DOHH2 (cell line): ENCODE results near the gene DDX21.

ENCODE experiments used
- H3F3A ChIP-seq: fragments of 200-600 bp; sonication (generic), shearing (Covaris generic); 2 replicates; pipeline ENCODE4 v1.6.0; 2016; ENCODE audit warnings: antibody characterized with exemption, mild to moderate bottlenecking; ENCODE audit not compliant: control insufficient read depth, insufficient read depth
- H3K27ac ChIP-seq: fragments of 200-600 bp; sonication (generic); 2 replicates; pipeline ENCODE4 v1.5.1; 2014; ENCODE audit warnings: low read depth, mild to moderate bottlenecking, low read length, moderate library complexity
- H3K27me3 ChIP-seq: fragments of 200-600 bp; sonication (generic); 2 replicates; pipeline ENCODE4 v1.6.1; 2014; ENCODE audit warnings: mild to moderate bottlenecking, low read length, mixed read lengths; ENCODE audit not compliant: control insufficient read depth
- H3K36me3 ChIP-seq: fragments of 200-600 bp; sonication (generic); 2 replicates; pipeline ENCODE4 v1.6.1; 2014; ENCODE audit warnings: mild to moderate bottlenecking, low read length, moderate library complexity, mixed read lengths; ENCODE audit not compliant: control insufficient read depth
- H3K4me1 ChIP-seq: fragments of 200-600 bp; sonication (generic); 2 replicates; pipeline ENCODE4 v1.6.1; 2014; ENCODE audit warnings: mild to moderate bottlenecking, low read length, mixed read lengths; ENCODE audit not compliant: control insufficient read depth
- H3K4me2 ChIP-seq: fragments of 200-600 bp; sonication (generic); 2 replicates; pipeline ENCODE4 v1.6.0; 2014; ENCODE audit warnings: mild to moderate bottlenecking, low read length, moderate library complexity
- H3K4me3 ChIP-seq: fragments of 200-600 bp; sonication (generic); 2 replicates; pipeline ENCODE4 v1.5.1; 2014; ENCODE audit warnings: mild to moderate bottlenecking, low read length, mixed read lengths
- H3K79me2 ChIP-seq: fragments of 200-600 bp; sonication (generic); 2 replicates; pipeline ENCODE4 v1.6.1; 2014; ENCODE audit warnings: mild to moderate bottlenecking, low read length, mixed read lengths; ENCODE audit not compliant: control insufficient read depth
- H3K9me2 ChIP-seq: fragments of 200-600 bp; sonication (generic); replicated peaks from 2 replicates; pipeline ENCODE4 v1.6.1; 2014; ENCODE audit warnings: mild to moderate bottlenecking, low read length, mixed read lengths; ENCODE audit not compliant: control insufficient read depth
- H3K9me3 ChIP-seq: fragments of 200-600 bp; sonication (generic); 2 replicates; pipeline ENCODE4 v1.6.1; 2014; ENCODE audit warnings: antibody characterized with exemption, low read length, mixed read lengths; ENCODE audit not compliant: control insufficient read depth, insufficient read depth
- H4K20me1 ChIP-seq: fragments of 200-600 bp; sonication (generic); 2 replicates; pipeline ENCODE4 v1.6.0; 2014; ENCODE audit warnings: low read depth, mild to moderate bottlenecking, antibody characterized with exemption, low read length, moderate library complexity; ENCODE audit not compliant: control insufficient read depth, insufficient read depth
- EZH2phosphoT487 ChIP-seq: fragments of 200-600 bp; sonication (generic); IDR thresholded peaks from 2 replicates; pipeline ENCODE4 v1.6.1; 2017; ENCODE audit warnings: borderline replicate concordance, mild to moderate bottlenecking, antibody characterized with exemption, low read length, moderate library complexity, mixed read lengths
- TF ChIP-seq, protein P1 (sequence below): fragments of 200-600 bp; sonication (generic); IDR thresholded peaks from one replicate; pipeline ENCODE4 v1.5.1; 2014; ENCODE audit warnings: antibody characterized with exemption, mild to moderate bottlenecking, low read depth, low read length; ENCODE audit not compliant: poor library complexity, severe bottlenecking

DDX21 gene

DNA sequence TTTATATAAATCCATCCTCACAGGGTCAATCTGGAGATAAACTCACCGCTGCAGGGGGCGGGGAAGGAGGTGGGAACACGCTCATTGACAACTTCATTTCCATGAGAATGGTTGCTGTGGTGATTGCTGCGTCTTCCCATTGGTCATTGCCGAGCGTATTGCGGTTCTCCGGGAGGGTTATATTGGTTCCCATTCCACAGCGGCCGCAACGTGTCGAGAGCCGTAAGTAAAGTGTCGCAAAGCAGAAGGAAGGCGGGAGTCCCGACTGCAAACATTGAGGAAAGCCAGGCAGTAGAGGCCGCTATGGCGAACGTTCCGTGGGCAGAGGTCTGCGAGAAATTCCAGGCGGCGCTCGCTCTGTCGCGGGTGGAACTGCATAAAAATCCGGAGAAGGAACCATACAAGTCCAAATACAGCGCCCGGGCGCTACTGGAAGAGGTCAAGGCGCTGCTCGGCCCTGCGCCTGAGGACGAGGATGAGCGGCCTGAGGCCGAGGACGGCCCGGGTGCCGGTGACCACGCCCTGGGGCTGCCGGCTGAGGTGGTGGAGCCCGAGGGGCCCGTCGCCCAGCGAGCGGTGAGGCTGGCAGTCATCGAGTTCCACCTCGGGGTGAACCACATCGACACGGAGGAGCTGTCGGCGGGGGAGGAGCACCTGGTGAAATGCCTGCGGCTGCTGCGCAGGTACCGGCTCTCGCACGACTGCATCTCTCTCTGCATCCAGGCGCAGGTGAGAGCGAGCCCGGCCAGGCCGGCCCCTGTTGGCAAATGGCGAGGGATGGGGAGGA lies 32.8 kb downstream of the DDX21 start, which contains the start of gene KIFBP:
TSS of gene KIFBP (plus strand) at position 274 of the 787 bp plus-strand sequence. CDS start at position 304, 30 bp downstream.
- Histone ChIP-seq H3K4me1 (peaks cover 19% of the 10 kb centered on the region), H3K27me3 (no peaks in the 10 kb centered on the region), H3K9me3 (no peaks in the 10 kb centered on the region), H3K9me2 (no peaks in the 10 kb centered on the region), H3K4me3 (peak within 1 kb of the TSS; percentile 91), H3F3A (peaks cover 40% of the 10 kb centered on the region), H4K20me1 (no peaks in the 10 kb centered on the region; the same call in 1 of the 2 replicates), H3K4me2 (peak within 1 kb of the TSS; percentile 90), H3K79me2 (peaks cover 42% of the 10 kb centered on the region), H3K27ac (no peak within 1 kb of the TSS), H3K36me3 (peaks cover 26% of the 10 kb centered on the region)
- TF ChIP-seq, protein P1, sequence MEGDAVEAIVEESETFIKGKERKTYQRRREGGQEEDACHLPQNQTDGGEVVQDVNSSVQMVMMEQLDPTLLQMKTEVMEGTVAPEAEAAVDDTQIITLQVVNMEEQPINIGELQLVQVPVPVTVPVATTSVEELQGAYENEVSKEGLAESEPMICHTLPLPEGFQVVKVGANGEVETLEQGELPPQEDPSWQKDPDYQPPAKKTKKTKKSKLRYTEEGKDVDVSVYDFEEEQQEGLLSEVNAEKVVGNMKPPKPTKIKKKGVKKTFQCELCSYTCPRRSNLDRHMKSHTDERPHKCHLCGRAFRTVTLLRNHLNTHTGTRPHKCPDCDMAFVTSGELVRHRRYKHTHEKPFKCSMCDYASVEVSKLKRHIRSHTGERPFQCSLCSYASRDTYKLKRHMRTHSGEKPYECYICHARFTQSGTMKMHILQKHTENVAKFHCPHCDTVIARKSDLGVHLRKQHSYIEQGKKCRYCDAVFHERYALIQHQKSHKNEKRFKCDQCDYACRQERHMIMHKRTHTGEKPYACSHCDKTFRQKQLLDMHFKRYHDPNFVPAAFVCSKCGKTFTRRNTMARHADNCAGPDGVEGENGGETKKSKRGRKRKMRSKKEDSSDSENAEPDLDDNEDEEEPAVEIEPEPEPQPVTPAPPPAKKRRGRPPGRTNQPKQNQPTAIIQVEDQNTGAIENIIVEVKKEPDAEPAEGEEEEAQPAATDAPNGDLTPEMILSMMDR, result peak; percentile 58
- TF ChIP-seq EZH2phosphoT487, result no peak

DNA sequence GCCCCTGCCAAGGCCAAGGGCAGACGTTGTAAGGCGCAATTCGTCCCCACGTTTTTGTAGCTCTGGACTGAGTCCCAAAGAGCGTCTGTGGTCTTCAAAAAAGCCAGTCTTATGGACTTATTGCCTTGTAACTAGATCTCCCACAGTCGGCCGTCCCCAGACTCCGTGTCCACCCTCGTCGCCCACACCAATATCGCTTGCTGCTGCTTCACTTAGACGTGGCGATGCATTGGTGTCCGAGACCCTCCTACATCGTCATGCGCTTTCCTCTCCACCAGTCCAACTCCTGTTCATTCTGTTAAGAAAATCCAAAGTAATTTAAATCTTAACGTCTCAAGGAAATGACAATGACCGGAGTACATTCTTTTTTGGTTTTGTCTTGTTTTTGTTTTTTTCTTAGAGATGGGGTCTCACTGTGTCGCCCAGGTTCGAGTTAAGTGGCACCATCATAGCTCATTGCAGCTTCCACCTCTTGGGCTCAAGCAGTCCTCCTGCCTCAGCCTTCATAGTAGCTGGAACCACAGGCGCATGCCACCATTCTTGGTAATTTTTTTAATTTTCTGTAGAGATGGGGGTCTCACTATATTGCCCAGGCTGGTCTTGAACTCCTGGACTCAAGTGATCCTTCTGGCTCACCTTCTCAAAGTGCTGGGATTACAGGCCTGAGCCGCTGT lies 33.5 kb downstream of the DDX21 start:
- H3K4me1 ChIP-seq, result peaks cover 19% of the 10 kb centered on the region
- peak overlapping the region; percentile 91 for H3K4me3 ChIP-seq
- H3K27ac ChIP-seq, result no peak overlapping the region
- no peaks in the 10 kb centered on the region for H3K9me3 ChIP-seq
- peaks cover 46% of the 10 kb centered on the region for H3K79me2 ChIP-seq
- H3K4me2 ChIP-seq, result peak overlapping the region; percentile 90
- peaks cover 19% of the 10 kb centered on the region for H3K36me3 ChIP-seq
- H3K27me3 ChIP-seq, result no peaks in the 10 kb centered on the region
- peaks cover 33% of the 10 kb centered on the region for H3F3A ChIP-seq
- H3K9me2 ChIP-seq, result no peaks in the 10 kb centered on the region
- TF ChIP-seq, protein P1, result no peak
- no peak for TF ChIP-seq EZH2phosphoT487
- H4K20me1 ChIP-seq, result no peaks in the 10 kb centered on the region; the same call in 1 of the 2 replicates

DNA sequence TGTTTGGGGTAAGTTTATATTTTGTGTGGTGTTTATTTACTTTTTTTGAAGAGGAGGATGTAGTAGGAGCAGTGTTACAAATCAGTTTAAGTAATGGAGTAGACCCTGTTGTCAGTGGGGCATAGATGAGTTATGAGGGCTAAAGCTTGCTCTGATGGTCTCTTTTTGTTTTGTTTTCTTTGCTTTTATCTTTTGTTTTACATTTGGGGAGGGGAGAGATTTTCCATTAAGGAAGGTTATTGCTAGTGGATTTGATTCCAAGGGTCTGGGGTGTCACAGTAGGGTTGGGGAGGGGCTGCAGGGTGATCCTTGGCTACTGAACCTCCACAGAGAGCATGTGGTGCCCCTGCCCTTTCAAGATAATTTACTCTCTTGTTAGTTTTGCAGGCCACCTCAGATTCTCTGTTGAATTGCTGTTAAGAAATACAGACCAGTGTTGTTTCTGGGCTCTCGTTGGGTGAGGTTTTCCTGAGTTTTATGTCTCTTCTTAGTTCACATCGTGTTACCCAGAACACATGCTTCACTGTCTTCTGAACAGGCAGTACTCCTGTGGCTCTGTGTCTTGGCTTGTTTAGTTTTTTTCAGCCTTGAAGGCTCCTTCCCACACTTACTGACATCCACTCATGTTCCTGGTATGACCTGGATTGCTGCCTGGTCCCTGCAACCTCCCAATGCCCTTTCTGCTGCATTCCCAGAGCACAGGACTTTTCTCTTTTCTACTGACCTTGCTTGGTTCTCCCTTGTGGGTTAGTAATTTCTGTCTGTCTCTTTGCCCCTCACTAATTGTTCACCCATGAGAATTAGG lies 36.9 kb downstream of the DDX21 start:
- no peak overlapping the region for H3K4me3 ChIP-seq
- H3K79me2 ChIP-seq, result peaks cover 62% of the 10 kb centered on the region
- H3K27ac ChIP-seq, result no peak overlapping the region

More for the DNA sequence above, 36.9 kb downstream of the DDX21 start:
- H3K9me3 ChIP-seq, result no peaks in the 10 kb centered on the region
- H3K27me3 ChIP-seq, result no peaks in the 10 kb centered on the region
- no peak for TF ChIP-seq EZH2phosphoT487
- TF ChIP-seq, protein P1, result no peak
- no peak overlapping the region for H3K4me2 ChIP-seq
- H3K9me2 ChIP-seq, result no peaks in the 10 kb centered on the region
- peaks cover 3% of the 10 kb centered on the region; the same call in 1 of the 2 replicates for H3F3A ChIP-seq
- H3K36me3 ChIP-seq, result peaks cover 5% of the 10 kb centered on the region; the same call in 1 of the 2 replicates
- H3K4me1 ChIP-seq, result peaks cover 22% of the 10 kb centered on the region
- H4K20me1 ChIP-seq, result no peaks in the 10 kb centered on the region; the same call in 1 of the 2 replicates
